ENCODE data around the gene TMEM39B. TPM values are rescaled to one million over a fixed set of nuclear protein-coding genes. Genes with fewer than 3 reads are reported as not detected.
"Not testable (repeated sequence)": the region's sequence is repeated elsewhere in the genome, so short reads cannot be mapped to it uniquely, and the experiment has no call there.

The TMEM39B gene
- total RNA-seq, 3 donors from 2014 or later: 4.2 to 6.2 (median 4.8) TPM

DNA sequence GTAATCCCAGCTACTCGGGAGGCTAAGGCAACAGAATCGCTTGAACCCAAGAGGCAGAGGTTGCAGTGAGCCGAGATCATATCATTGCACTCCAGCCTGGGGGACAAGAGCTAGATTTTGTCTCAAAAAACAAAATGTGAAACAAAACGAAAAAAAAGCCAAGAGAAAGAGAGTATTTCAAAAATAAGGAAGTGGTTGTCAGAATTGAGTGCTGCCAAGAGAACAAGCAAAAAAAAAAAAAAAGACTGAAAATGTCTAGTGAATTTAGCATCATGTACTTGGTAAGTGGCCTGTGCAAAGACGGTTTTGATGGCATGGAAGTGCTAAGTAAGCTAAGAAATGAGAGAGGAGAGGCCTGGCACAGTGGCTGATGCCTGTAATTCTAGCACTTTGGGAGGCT lies 49.4 kb downstream of the TMEM39B start:
- DNase-seq (ENCODE audit: low spot score in 2 of 2): no peak
- Histone ChIP-seq H3K9me3 (no peaks in the 10 kb centered on the region), H3K27ac (peak overlapping the region in 1 of 2 donors; percentile 33), H3K4me3 (no peak overlapping the region), H3K36me3 (no peaks in the 10 kb centered on the region), H3K4me1 (peaks cover 0 to 5% of the 10 kb centered on the region in 2 donors), H3K27me3 (no peaks in the 10 kb centered on the region)
- intact Hi-C loops (cut with DNase I; ENCODE audit: low total_unique reads): no loop called here
- no peak for TF ChIP-seq POLR2AphosphoS5 (IDR thresholded peaks at IDR 0.05)
- TF ChIP-seq POLR2A (IDR thresholded peaks at IDR 0.05): no peak
- TF ChIP-seq, protein P1, sequence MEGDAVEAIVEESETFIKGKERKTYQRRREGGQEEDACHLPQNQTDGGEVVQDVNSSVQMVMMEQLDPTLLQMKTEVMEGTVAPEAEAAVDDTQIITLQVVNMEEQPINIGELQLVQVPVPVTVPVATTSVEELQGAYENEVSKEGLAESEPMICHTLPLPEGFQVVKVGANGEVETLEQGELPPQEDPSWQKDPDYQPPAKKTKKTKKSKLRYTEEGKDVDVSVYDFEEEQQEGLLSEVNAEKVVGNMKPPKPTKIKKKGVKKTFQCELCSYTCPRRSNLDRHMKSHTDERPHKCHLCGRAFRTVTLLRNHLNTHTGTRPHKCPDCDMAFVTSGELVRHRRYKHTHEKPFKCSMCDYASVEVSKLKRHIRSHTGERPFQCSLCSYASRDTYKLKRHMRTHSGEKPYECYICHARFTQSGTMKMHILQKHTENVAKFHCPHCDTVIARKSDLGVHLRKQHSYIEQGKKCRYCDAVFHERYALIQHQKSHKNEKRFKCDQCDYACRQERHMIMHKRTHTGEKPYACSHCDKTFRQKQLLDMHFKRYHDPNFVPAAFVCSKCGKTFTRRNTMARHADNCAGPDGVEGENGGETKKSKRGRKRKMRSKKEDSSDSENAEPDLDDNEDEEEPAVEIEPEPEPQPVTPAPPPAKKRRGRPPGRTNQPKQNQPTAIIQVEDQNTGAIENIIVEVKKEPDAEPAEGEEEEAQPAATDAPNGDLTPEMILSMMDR (IDR thresholded peaks at IDR 0.05): no peak

DNA sequence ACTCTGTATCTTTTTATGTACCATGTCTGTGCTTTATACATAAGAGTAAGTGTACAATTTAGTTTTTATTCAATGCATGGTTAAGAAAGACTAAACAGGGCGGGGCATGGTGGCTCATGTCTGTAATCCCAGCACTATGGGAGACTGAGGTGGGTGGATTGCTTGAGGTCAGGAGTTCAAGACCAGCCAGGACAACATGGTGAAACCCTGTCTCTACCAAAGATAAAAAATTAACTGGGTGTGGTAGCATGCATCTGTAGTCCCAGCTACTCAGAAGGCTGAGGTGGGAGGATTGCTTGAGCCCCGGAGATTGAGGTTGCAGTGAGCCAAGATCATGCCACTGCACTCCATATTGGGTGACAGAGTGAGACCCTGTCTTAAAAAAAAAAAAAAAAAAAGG lies 50.6 kb downstream of the TMEM39B start:
- H3K4me3 ChIP-seq; DNase-seq (ENCODE audit: low spot score in 2 of 2); H3K27me3 ChIP-seq; H3K4me1 ChIP-seq; H3K9me3 ChIP-seq; H3K27ac ChIP-seq; H3K36me3 ChIP-seq; intact Hi-C loops (cut with DNase I; ENCODE audit: low total_unique reads): not testable (repeated sequence)

DNA sequence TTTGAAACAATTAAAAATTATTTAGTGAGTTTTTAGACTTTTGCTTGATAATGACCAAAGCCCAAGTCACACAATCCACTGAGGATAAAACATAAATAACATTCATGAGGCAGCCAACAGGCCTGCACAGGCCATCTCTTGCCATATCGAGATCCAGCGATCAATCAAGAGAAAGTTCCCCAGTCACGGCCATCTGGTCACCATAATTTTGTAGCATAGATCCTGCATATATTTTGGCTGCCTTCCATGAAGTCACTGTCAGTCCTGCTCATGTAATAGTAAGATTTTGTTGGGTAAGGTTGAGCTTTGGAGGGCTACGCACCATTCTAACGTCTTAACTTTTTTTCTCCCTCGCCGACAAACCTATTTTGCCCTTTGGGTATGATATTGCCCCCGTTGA lies 52.6 kb downstream of the TMEM39B start:
- no peaks in the 10 kb centered on the region for H3K27me3 ChIP-seq
- H3K36me3 ChIP-seq: no peaks in the 10 kb centered on the region
- H3K4me3 ChIP-seq: no peak overlapping the region
- TF ChIP-seq, protein P1 (IDR thresholded peaks at IDR 0.05): no peak
- TF ChIP-seq POLR2A (IDR thresholded peaks at IDR 0.05): no peak
- TF ChIP-seq POLR2AphosphoS5 (IDR thresholded peaks at IDR 0.05): no peak
- peaks cover 0 to 5% of the 10 kb centered on the region in 2 donors for H3K4me1 ChIP-seq
- H3K27ac ChIP-seq: no peak overlapping the region
- no peak for DNase-seq (ENCODE audit: low spot score in 2 of 2)
- intact Hi-C loops (cut with DNase I; ENCODE audit: low total_unique reads): no loop called here
- H3K9me3 ChIP-seq: no peaks in the 10 kb centered on the region

DNA sequence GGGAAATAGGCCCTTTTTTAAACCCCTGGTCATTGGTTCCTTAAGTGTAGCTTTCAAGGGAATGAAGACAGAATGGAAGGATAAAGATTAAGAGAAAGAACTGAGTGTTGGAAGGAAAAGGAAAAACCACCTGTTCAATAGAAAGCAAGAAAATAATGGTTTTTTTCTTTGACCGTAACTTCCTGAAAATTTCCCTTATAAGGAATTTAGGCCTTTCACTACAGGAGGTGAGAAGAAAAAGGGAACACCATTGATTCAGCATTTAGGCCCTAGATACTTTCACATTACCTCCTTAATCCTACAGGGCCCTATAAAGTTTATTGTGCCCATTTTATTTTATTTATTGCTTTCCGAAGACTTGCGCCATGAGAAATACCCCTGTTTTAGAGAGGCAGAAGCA lies 54.0 kb downstream of the TMEM39B start:
- no peak overlapping the region for H3K4me3 ChIP-seq
- no peaks in the 10 kb centered on the region for H3K9me3 ChIP-seq
- peaks cover 0 to 5% of the 10 kb centered on the region in 2 donors for H3K4me1 ChIP-seq
- TF ChIP-seq POLR2A (IDR thresholded peaks at IDR 0.05) (no peak), POLR2AphosphoS5 (IDR thresholded peaks at IDR 0.05) (no peak)
- TF ChIP-seq, protein P1 (IDR thresholded peaks at IDR 0.05): no peak
- no peaks in the 10 kb centered on the region for H3K36me3 ChIP-seq
- H3K27ac ChIP-seq: no peak overlapping the region
- intact Hi-C loops (cut with DNase I; ENCODE audit: low total_unique reads): no loop called here
- H3K27me3 ChIP-seq: no peaks in the 10 kb centered on the region
- no peak for DNase-seq (ENCODE audit: low spot score in 2 of 2)

DNA sequence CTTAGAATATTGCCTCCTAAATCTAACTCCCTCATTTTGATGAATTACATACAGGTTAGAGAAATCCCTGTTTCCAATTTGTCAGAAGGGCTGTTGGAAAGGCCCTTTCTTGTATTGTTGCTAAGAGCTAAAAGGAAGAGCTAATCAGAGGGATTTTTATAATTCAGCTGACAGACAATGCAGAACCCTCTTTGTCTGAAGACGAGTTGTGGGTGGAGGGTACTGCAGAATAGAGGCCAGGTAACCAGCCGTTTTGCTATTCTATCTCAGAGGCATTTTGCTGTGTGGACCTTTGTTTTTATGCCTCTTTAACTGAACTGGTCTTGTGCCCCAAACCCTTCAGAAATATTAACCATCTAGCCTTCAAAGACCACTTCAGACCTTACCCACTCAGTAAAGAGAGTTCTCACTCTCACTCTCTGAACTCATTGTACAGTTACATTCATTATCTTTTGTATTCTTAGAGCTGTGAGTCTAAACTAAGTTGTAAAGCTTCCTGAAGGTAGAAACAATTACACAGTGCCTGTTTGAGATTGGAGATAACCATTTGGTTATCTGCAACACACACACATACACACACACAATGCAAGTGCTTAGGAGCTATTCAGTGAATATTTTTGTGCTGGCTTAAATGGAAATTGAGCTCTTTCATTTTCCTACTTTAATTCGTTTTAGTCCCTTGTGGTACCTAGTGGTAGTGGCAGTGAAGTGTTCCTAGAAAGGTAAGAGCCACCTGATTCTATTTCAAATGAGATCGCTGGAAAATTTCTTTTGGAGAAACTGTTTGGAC lies 54.9 kb downstream of the TMEM39B start:
- intact Hi-C loops (cut with DNase I; ENCODE audit: low total_unique reads): no loop called here

More for the DNA sequence above, 54.9 kb downstream of the TMEM39B start:
- Histone ChIP-seq H3K27me3 (no peaks in the 10 kb centered on the region), H3K9me3 (no peaks in the 10 kb centered on the region), H3K36me3 (no peaks in the 10 kb centered on the region), H3K4me1 (peaks cover 0 to under 1% of the 10 kb centered on the region in 2 donors), H3K4me3 (no peak overlapping the region), H3K27ac (no peak overlapping the region)
- DNase-seq (ENCODE audit: low spot score in 2 of 2): no peak
- TF ChIP-seq POLR2AphosphoS5 (IDR thresholded peaks at IDR 0.05) (no peak), POLR2A (IDR thresholded peaks at IDR 0.05) (no peak)
- TF ChIP-seq, protein P1 (IDR thresholded peaks at IDR 0.05): no peak

Data from breast epithelium (tissue), 4 donors.